GM12873 (cell line): ENCODE results near the gene C19orf18.

Experiments used
- TF ChIP-seq, protein P1 (sequence below): IDR thresholded peaks from 2 replicates; pipeline ENCODE4 v1.5.1; 2012; ENCODE audit warnings: low read depth, mild to moderate bottlenecking, moderate library complexity, low read length, control low read depth; ENCODE audit not compliant: insufficient read depth; ENCODE audit errors: missing control alignments

C19orf18 gene

DNA sequence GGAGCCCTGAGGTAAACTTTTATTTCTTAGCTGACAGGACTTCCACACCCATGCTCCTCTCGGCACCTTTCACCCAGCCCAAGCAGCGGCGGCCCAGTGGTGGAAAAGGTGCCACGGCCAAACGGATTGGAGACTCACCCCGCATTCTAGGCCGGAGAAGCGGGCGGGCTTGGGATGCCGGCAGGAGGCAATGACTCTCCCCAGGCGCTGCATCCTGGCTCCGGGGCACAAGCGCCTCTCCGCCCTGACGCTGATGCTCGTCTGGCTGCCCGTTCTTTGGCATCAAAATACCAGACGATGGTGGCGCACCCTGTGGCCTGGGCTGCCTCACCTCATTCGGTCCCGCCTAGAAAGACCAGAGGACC, 34.9 kb upstream of the C19orf18 start:
- TF ChIP-seq, protein P1, sequence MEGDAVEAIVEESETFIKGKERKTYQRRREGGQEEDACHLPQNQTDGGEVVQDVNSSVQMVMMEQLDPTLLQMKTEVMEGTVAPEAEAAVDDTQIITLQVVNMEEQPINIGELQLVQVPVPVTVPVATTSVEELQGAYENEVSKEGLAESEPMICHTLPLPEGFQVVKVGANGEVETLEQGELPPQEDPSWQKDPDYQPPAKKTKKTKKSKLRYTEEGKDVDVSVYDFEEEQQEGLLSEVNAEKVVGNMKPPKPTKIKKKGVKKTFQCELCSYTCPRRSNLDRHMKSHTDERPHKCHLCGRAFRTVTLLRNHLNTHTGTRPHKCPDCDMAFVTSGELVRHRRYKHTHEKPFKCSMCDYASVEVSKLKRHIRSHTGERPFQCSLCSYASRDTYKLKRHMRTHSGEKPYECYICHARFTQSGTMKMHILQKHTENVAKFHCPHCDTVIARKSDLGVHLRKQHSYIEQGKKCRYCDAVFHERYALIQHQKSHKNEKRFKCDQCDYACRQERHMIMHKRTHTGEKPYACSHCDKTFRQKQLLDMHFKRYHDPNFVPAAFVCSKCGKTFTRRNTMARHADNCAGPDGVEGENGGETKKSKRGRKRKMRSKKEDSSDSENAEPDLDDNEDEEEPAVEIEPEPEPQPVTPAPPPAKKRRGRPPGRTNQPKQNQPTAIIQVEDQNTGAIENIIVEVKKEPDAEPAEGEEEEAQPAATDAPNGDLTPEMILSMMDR, result no peak

DNA sequence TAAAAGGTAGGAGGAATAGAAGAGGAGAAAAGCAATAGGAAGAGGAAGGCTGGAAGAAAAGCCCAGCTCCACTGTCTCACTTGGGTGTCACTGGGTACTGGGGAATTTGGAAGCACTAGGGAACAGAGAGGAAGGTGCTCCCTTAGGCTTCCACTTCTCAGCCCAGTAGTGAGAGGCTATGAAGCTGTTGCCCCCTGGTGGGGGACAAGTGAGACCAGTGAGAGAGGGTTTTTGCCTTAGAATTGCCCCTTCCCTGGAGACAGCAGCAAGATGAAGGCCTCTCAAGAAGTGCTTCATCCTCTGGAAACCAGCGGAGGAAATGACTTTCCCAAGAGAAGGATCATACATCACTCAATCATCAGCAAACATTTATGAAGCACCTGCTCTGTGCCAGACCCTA, 33.0 kb upstream of the C19orf18 start:
- TF ChIP-seq, protein P1, result no peak

DNA sequence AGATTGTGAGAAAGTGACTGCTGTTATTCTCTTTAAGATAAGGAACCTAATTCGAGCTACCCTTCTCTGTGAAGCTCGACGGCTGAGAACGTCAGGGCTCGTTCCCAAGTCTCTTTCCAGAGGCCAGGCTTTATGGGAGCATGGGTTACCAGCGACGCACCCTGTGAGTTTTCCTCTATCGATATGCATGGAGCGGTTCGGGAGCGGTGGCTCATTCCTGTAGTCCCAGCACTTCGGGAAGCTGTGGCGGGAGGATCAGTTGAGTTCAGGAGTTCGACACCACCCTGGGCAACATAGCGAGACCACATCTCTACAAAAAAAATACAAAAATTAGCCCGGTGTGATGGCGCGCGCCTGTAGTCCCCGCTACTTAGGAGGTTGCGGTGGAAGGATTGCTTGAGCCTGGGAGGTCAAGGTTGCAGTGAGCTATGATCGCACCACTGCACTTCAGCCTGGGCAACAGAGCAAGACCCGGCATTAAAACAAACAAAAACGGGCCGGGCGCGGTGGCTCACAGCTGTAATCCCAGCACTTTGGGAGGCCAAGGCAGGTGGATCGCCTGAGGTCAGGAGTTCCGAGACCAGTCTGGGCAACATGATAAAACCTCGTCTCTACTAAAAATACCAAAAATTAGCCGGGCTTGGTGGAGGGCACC, 29.0 kb upstream of the C19orf18 start:
- TF ChIP-seq, protein P1, result no peak

DNA sequence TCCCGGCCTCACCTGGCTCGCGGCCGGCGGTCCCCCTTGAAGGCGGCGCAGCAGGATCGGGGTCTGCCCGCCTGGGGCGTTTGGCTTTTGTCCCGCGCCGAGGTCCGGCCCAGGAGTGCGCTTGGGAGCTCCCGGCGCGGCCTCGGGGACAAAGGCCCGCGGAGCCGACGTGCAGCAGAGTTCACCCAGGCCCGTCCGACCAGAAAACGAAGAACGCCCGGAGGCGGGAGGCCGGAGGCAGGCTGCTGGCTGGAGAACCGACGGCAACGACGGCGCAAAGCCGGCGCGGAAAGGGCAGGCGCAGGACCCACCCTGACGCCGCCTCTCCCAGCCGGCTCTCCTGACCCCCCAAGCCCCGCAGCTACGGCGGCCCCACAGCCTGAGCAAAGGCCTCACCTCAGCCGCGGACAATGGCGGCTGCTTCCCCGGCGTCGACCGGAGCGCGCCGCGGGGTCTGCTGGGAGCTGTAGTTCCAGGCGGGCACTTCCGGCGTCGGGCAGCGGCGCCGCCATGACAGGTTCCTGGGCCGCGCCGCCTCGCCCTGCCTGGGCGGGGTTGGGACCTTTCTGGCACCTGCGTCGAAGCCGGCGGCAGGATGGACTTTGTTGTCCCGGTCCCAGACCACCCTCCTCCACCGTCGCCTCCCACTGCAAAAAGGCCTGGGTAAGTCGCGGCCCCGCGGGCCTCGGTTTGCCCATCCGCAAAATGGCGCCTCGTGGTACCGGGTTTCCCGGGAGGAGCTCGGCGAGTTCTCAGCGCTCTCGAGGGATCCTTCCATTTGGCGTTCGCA, 28.2 kb upstream of the C19orf18 start, which contains the start of gene ZNF606:
Gene ZNF606, minus strand, starts transcription at position 437 of the 790 bp plus-strand sequence. CDS start 1,501 bp downstream, outside the sequence.
- TF ChIP-seq, protein P1, result no peak

DNA sequence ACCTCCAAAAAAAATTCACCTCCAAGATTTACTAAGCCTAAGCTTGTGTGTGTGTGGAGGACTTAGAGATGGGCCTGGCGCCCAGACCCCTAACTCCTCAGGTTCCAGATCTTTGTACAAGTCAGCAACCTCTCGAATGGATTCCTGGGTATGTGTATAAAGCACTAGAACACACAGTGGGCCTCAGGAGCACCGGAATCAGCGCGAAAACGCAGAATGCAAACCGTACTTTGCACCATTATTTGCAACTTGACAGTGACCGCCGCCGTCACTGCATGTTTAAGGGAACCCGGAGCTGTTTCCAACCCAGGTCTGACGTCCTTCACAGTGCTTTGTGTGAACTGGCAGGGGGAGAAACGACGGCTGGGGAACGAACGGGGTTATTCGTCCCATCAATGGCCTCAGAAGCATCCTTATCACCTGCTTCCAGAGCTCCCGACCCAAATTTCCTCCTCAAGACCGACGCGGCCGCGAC, 27.6 kb upstream of the C19orf18 start:
- TF ChIP-seq, protein P1, result no peak

DNA sequence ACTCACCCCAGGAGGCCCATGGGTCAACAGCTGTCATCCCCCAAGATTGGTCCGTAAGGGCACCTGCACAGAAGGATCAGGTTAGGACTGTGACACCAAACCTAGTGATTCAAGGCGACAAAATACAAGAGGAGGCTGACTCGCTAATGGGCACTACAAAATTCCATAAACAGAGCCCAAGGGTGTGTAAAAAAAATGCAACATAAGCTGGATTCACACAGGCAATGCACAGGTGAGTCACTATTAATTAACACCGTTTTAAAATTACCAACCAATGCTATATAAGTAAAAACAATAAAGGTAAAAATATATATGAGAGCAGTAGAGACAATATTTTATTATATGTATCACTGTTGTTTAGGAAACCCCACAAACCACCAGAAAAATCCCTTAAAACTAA, 26.3 kb upstream of the C19orf18 start:
- TF ChIP-seq, protein P1, result no peak

DNA sequence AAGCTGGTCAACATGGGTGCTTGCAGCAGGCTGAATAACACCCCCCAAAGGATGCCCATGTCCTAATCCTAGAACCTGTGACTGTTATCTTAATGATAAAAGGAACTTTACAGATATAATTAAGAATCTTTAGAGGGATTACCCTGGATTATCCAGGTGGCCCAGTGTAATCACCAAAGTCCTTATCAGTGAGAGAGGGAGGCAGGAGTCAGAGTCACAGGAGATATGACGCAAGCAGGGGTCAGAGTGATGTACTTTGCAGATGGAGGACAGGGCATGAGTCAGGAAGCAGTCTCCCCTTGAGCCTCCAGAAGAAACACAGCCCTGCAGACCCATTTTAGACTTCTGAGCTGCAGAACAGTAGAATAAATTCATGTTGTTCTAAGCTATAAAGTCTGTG, 18.5 kb upstream of the C19orf18 start:
- TF ChIP-seq, protein P1, result no peak
